Measurements from ENCODE around the gene DHCR7.

DHCR7 gene

DNA sequence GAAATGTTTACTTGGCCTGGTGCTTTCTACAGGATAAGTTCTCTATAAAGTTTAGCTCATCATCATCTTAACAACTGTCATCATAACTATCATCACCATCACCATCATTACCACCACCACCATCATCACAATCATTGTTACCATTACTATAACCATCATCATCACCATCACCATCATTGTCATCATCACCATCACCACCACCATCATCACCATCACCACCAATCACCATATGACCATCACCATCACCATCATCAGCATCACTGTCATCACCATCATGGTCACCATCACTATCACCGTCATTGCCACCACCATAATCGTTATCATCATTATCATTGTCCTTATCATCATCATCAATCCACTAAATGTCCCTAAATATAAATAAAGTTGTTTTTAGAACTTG lies 54.9 kb downstream of the DHCR7 start:
- TF ChIP-seq, protein P1, sequence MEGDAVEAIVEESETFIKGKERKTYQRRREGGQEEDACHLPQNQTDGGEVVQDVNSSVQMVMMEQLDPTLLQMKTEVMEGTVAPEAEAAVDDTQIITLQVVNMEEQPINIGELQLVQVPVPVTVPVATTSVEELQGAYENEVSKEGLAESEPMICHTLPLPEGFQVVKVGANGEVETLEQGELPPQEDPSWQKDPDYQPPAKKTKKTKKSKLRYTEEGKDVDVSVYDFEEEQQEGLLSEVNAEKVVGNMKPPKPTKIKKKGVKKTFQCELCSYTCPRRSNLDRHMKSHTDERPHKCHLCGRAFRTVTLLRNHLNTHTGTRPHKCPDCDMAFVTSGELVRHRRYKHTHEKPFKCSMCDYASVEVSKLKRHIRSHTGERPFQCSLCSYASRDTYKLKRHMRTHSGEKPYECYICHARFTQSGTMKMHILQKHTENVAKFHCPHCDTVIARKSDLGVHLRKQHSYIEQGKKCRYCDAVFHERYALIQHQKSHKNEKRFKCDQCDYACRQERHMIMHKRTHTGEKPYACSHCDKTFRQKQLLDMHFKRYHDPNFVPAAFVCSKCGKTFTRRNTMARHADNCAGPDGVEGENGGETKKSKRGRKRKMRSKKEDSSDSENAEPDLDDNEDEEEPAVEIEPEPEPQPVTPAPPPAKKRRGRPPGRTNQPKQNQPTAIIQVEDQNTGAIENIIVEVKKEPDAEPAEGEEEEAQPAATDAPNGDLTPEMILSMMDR (IDR thresholded peaks at IDR 0.05): no peak
- DNase-seq (ENCODE audit: low spot score): no peak
- Histone ChIP-seq H3K27ac (no peak overlapping the region), H3K4me3 (no peak overlapping the region)

DNA sequence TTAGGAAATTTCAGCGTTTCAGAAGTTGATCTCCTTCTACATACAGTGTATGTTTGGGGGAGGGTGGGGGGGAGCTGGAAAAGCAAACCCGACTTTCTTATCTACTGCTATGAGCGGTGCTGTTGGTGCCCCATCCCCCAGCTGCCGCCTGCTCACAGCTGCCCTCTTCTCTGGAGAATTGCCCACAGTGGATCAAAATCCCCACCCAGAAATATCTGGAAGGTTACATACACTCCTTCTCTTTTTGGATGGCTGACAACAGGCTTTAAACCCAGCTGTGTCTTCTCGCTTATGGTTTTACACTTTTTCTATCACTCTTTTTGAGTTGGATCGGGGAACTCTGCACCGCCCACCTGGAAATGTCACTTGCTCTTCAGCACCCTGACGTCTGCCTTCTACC lies 56.4 kb downstream of the DHCR7 start:
- Histone ChIP-seq H3K27ac (no peak overlapping the region), H3K4me3 (no peak overlapping the region)
- TF ChIP-seq, protein P1 (IDR thresholded peaks at IDR 0.05): no peak
- DNase-seq (ENCODE audit: low spot score): no peak

DNA sequence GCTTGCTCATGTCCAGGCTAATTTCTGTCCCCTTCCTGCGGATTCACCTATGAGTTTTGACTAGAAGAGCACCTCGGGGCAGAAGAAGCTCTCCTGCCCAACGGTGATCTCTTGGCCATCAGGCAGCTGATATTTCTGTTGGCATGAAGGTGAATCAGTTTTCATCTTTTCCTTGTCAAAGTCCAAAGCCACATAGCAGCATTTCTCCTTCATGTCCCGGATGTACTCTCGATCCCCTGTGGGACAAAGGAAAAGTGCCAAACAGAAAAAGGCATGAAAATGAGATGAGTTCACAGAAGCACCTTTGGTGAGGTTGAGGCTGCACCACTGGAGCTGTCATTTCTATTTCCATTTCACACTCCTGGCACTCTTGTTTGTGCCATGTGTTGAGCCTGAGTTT lies 56.8 kb downstream of the DHCR7 start:
- TF ChIP-seq, protein P1 (IDR thresholded peaks at IDR 0.05): no peak
- no peak for DNase-seq (ENCODE audit: low spot score)
- no peak overlapping the region for H3K4me3 ChIP-seq

DNA sequence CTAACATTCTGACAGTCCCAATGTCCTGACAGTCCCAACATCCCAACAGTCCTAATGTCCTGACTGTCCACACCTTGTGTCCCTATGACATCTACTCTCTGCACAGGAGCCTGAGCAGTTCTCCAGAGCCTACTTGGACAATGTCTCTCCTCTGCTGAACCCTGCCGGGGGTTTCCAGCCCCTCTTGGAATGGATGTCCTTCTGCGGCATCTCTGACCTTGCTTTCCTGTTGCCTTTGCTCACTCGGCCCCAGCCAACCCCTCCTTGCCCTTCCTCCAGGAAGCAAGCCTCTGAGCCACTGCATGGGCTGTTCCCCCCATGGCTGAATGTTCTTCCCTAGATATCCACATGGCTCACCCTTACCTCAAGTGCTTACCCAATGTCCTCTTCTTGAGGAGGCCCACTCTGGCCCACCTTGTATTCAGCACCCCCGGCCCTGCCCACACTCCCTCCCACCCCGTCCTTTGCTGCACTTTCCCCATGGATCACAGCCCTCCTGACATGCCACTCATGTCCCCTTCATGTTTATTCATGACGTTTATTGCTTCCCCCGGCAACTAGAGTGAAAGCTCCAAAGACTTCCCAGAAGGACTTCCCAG lies 59.5 kb downstream of the DHCR7 start:
- TF ChIP-seq, protein P1 (IDR thresholded peaks at IDR 0.05): no peak
- no peak for DNase-seq (ENCODE audit: low spot score)
- no peak overlapping the region for H3K4me3 ChIP-seq
- H3K27ac ChIP-seq: no peak overlapping the region

More for the DNA sequence above, 56.8 kb downstream of the DHCR7 start:
- H3K27ac ChIP-seq: no peak overlapping the region

DNA sequence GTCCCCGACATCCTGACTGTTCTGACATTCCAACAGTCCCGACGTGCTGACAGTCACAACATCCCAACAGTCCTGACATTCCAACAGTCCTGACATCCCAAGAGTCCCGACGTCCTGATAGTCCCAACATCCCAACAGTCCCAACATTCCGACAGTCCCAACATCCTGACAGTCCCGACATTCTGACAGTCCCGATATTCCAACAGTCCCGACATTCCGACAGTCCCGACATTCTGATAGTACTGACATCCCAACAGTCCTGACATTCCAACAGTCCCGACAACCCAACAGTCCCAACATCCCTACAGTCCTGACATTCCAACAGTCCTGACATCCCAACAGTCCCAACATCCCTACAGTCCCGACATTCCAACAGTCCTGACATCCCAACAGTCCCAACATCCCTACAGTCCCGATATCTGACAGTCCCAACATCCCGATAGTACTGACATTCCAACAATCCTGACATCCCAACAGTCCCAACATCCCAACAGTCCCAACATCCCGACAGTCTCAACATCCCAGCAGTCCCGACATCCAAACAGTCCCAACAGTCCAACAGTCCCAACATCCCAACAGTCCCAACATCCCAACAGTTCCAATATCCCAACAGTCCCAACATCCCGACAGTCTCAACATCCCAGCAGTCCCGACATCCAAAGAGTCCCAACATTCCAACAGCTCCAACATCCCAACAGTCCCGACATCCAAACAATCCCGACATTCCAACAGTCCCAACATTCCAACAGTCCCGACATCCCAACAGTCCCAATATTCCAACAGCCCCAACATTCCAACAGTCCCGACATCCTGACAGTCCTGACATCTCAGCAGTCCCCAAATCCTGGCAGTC lies 60.2 kb downstream of the DHCR7 start:
- no peak for DNase-seq (ENCODE audit: low spot score)
- Histone ChIP-seq H3K27ac (no peak overlapping the region), H3K4me3 (no peak overlapping the region)
- TF ChIP-seq, protein P1 (IDR thresholded peaks at IDR 0.05): no peak

DNA sequence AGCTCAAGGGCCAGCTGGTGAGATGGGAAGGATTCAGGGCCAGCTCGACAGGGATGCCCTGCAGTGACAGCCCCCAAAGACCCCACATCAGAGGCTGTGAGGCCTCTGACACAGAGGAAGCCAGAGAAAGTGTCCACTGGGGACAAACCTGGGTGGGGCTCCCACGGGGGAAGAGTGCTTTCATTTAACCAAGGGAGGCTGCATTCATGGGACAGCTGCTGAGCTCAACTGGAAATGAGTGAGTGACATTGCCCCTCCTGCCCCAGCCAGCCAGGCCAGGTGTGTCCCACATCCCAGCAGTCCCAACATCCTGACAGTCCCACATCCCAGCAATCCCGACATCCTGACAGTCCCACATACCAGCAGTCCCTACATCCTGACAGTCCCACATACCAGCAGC lies 61.0 kb downstream of the DHCR7 start:
- no peak overlapping the region for H3K27ac ChIP-seq
- TF ChIP-seq, protein P1 (IDR thresholded peaks at IDR 0.05): no peak
- H3K4me3 ChIP-seq: no peak overlapping the region
- DNase-seq (ENCODE audit: low spot score): no peak

DNA sequence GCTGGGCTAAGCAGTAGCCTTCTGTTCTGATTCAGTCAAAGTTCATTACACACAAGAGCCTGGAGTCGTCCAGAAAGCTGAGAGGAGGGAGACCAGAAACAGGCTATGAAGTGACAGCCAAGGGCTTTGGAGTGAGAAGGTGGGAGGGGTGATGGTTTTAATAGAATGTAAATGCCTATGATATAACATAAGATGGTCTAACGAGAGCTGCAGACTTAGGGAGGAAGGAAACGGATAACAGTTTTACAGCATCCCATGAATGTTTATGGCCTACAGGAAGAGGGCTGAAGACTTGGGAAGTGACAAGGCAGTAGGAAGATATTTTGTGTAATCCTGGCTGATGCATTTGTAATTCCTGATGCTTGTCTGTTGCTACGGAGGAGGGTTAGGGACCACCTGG lies 62.0 kb downstream of the DHCR7 start:
- TF ChIP-seq, protein P1 (IDR thresholded peaks at IDR 0.05): no peak
- DNase-seq (ENCODE audit: low spot score): no peak
- H3K27ac ChIP-seq: no peak overlapping the region

More for the DNA sequence above, 62.0 kb downstream of the DHCR7 start:
- H3K4me3 ChIP-seq: no peak overlapping the region
